Measurements from ENCODE around the gene NMUR2.

NMUR2 gene, protein sequence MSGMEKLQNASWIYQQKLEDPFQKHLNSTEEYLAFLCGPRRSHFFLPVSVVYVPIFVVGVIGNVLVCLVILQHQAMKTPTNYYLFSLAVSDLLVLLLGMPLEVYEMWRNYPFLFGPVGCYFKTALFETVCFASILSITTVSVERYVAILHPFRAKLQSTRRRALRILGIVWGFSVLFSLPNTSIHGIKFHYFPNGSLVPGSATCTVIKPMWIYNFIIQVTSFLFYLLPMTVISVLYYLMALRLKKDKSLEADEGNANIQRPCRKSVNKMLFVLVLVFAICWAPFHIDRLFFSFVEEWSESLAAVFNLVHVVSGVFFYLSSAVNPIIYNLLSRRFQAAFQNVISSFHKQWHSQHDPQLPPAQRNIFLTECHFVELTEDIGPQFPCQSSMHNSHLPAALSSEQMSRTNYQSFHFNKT

DNA sequence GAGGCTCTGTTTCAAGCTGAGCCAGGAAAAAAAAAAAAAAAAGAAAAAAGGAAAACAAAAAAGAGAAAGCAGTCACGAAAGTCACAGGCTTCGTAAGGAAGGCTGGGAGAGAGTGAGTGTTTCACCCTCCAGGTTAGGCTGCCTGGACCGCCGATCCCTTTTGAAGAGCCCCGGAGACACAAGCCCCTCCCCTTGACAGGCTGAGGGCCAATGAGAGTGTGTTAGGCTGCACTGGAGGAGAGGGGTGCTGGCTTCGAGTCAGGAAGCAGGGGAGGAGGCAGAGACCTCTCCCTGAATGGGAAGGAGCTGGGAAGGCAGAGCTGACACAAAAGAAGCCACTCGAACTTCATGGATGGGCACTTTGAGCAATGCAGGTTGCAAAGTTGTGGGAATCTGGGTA is at the start of gene NMUR2:
TSS of gene NMUR2 (minus strand) at position 135 of the 400 bp plus-strand sequence. CDS start 166 bp downstream, outside the sequence.
- DNase-seq = no peak

DNA sequence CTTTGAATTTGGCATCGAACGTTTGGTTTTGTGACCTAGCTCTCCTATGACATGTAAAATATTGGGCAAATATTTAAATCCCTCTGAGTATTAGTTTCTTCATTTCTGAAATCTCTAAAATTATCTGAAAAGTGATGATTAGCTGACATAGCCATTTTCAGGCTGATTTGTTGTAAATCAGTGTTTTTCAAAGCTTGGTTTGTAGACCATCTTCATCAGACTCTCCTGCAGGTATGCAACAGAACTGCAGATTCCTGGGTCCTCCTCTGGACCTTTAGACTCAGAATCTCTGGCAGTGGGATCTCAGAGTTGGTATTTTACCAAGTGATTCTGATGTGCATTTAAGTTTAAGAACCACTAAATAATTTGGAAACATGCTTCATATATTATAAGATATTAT is 38.9 kb upstream of the NMUR2 start:
- DNase-seq = no peak

DNA sequence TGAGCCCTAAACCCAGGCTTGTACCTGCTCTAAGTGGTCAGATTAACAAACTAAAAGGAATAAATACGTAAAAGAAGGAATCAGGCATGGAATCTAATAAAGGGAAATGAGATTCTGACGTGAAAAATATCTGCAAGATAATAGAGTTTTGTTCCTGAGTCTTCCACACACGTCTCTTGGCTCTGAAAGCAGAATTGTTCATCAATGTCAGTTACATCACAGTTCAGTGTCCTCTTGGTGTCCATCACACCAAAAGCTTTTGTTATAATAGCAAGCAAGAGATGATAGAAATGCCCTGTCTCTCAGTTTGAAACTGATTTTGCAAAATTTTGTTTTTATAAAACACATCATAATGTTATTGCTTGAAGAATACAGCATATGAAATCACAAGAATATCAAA is 34.7 kb upstream of the NMUR2 start:
- no peak for DNase-seq

DNA sequence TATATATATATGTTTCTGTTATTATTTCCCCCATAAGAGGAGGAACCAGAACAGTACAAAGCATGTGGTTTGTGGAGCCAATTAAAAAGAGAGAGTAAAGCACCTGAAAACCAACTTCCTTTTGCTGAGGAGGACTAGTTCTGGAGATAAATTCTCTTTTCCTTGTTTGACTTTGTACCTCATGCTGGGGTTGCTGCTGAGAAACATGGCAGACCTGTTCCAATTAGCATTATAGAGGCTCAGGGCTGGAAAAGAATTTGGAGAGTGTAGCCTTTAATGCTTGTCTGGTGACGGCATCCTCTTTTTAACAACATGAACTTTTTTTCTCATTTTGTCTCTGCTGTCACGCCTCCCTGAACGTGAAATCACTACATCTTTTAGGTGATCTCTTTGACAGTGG is 32.8 kb upstream of the NMUR2 start:
- DNase-seq = no peak

DNA sequence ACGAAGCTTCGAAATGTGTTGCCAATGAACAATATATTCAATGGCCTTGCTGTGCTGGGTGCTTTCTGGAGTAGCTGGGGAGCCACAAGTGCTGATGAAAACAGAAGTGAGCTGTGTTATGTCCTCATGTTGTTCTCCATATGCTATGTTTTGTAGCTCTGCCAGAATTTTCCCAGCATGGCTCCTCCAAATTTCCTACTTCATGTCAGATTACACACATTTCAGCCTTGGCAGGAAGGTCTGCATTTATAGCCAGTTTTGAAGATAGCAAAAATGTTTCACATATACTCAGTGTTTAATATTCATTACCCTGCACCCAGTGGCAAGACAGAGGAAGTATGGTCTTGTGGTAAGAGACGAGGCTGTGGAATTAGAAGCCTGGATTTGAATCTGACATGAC is 22.6 kb upstream of the NMUR2 start:
- no peak for DNase-seq

DNA sequence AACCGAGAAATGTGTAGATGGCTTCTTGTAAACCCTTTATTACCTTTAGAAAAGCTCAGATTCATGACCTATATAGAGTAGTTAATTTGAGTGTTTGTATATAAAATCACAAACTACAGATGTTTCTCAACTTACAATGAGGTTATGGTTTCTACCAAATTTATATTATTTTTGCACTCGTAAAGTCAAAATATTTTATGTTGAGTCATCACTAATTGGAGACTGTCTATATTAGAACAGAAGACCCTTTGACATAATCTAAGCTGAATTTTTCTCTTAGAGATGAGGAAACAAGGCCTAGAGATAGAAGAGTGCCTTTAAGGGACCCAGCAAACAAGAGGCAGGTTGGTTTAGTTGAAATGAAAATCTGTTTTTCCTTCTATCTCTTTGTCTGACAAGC is 20.0 kb upstream of the NMUR2 start:
- no peak for DNase-seq

DNA sequence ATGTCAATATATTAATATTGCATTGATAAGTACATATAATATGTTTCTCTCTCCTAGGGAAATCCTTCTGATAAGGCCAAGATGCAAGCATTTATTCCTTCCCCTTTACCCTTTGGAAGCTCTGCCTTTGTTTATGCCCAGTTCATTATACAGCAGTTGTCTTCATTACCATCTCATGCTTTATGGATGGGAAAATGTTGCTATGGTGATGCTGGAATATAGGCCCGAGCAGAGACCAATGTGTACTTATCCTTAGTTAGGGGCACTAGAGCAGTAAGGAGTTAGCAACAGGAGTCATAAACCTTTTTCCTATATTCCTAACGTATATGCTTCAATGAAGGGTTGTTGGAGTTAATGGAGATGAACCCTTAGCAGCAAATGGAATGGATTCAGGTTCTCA is 19.4 kb upstream of the NMUR2 start:
- DNase-seq = no peak

DNA sequence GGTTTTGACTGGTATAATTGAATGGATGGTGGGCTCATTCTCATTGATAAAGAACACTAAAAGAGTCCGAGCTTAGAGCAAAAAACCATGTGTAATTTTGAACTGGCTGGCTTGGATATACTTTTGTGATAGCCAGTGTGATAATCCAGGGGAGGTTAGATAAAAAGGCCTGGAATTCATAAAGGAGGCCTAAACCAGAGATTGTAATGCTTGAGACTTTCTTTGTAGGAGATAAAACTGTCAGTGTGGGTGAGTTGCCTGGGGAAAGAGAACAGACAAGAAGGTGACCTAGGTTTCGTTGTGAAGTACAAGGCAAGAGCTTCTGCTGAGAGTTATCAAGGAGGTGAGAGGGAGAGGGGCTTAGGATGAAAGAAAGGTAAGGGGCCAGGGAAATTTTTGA is 17.0 kb upstream of the NMUR2 start:
- DNase-seq = no peak

DNA sequence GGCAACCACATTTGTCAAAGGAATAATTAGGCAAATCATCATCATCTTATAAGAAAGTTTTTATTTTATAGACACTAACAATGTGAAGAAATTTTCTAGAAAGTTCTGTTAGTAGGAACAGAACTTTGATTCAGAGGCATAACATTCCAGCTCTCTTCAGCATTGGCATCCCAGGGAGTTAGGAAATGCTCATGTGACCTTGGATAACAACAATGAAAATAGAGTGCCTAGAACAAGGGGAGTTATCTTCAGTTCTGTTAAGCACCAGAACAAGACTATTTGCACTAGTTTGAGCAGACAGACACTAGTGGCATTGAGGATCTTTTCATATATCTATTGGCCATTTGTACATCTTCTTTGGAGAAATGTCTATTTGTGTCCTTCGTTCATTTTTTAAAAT is 7.0 kb upstream of the NMUR2 start:
- DNase-seq = no peak

DNA sequence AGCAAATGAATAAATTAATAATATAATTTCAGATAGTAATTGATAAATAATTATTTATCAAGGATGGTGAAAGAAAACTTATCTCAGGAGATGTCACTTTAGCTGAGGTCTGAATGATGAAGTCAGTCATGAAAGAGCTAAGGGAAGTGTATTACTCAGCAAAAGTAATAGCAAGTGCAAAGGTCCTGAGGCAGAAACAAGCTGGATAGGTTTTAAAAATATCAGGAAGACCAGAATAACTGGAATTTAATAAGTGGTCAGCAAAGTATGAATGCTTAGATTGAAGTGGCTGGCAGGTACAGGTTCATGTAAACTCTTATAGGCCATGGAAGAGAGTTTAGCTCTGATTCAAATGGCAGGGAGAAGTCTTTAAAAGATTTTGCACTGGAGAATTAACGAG is 1.0 kb upstream of the NMUR2 start:
- no peak for DNase-seq

DNA sequence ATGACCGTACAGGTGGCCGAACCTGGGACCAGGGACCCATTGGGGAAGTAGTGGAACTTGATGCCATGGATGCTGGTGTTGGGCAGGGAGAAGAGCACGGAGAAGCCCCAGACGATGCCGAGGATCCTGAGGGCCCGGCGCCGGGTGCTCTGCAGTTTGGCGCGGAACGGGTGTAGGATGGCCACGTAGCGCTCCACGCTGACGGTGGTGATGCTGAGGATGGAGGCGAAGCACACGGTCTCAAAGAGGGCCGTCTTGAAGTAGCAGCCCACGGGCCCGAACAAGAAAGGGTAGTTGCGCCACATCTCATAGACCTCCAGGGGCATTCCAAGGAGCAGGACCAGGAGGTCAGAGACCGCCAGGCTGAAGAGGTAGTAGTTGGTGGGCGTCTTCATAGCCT is 585 bp downstream of the NMUR2 start:
- DNase-seq = no peak

DNA sequence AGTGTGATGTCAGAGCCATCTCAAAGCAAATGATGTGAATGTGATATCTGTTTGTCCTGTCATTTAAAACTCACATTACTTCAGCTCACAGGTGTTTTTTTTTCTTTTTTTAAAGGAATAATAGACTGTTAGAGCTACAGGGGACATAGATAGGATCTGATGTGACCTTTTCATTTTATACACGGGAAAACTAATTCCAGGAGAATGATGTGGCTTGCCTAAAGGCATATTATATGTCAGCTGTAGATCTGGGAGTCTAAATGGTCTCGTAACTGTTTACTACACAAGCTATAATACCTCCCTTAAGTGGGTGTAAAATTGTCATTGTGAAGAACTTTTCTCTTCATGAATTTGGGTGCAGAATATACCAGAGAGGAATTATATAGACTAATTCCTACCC is 2.0 kb downstream of the NMUR2 start:
- DNase-seq = no peak

DNA sequence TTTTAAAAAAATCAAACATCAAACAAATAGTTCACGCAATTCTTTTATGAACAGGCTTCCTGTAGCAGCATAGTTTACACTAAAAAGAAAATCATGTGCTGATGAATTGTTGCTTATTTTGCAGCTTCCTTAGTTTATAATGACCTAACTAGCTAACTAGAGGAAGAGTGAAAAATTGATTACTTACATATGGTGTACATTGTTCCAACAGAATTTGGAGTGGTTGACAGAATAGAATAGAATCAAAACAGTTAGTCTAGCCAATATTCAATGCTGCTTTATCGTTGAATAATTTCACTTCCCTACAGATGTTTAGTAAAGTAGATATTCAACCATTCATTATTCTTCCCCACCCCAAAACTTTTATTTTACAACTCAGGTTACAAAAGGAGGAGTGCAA is 4.2 kb downstream of the NMUR2 start:
- no peak for DNase-seq

DNA sequence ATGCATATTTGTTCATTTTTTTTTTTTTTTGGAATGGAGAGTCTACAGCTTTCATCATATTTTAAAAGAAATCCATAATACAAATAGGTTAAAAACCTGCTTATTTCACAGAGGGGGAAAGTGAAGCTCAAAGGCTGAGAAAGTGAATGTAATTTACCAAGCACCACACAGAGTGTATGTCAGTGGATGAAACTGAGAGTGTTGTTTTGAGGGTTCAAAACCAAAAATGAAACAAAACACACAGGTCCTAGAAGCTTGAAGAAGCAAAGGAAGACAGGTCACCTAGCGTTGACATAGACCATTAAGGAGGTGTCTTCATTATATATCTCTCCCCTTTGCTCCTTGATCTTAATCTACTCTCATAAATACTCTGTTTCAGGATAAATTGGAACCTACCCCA is 7.5 kb downstream of the NMUR2 start:
- DNase-seq = no peak

DNA sequence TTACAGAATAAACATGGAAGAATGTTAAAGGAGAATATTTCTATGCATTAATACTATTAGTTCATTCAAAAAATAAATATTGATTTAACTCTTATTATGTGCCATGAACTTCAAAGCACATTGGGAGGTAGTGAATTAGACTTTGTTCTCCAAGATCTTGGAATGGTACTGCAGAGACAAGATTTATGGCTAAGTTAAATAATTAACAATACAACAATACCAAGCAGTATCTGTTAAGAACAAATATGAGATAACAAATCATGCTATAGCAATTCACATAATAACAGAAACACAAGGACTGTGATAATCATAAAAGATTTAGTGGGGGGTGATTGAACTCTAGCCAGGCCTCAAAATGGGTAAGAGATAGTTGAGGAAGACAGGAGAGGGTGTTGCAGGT is 11.6 kb downstream of the NMUR2 start:
- no peak for DNase-seq

DNA sequence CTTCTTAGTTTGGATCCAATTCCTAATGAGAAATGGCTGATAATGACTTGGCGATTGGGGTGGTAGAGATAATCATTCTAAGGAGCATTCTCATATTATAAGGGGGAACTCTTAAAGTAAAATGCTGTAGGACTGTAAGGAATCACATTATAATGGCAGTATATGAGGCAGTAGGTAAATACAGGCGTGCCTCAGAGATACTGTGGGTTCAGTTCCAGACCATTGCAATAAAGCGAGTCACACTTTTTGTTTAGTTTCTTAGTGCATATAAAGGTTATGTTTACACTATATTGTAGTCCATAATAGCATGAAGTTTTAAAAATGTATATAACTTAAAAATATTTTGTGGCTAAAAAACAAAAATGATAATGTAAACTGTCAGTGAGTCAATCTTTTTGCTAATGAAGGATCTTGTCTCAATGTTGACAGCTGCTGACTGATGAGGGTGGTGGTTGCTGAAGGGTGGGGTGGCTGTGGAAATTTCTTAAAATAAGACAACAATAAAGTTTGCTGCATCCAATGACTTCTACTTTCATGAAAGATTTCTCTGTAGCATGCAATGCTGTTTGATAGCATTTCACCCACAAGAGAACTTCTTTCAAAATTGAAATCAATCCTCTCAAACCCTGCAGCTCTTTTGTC is 15.8 kb downstream of the NMUR2 start:
- no peak for DNase-seq

DNA sequence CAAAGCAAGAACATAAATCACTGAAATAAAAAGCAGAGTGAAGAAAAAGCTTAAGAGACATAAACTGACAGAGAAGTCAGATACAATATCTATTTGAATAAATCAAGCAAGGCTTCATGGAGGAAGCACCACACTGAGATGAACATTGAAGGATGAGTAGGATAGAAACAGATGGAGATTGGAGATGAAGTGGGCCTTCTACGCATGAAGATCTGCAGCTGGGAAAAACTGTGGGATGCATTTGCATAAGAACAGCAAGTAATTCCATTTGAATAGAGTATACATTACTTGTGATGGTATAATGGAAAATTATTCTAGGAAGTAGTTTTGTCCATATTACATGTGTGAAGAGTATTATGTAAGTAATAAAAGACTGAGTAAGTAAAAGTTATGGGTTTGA is 16.5 kb downstream of the NMUR2 start:
- no peak for DNase-seq

DNA sequence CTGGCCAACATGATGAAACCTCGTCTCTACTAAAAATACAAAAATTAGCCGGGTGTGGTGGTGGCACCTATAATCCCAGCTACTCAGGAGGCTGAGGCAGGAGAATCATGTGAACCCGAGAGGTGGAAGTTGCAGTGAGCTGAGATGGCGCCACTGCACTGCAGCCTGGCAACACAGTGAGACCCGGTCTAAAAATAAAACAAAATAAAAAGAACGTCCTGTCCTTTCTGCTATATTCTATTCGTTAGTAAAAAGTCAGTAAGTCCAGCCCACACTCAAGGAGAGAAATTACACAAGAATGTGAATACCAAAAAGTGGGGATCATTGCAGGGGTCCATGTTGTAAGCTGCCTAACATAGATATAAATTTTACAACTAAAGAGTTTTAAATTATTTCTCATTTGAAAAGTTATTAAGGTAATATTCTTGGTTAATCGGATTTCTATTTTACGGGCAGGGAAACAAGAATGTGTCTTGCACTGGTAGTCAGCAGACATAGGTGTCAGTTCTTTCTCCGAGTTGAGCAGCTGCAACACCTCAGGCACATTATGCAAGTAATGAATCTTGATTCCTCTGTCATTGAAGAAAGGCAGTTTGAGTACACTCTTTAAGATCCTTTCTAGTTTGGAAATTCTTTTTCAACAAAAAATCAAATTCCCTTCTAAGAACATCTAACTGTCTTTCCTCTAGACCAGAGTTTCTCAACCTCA is 24.5 kb downstream of the NMUR2 start:
- DNase-seq = no peak

DNA sequence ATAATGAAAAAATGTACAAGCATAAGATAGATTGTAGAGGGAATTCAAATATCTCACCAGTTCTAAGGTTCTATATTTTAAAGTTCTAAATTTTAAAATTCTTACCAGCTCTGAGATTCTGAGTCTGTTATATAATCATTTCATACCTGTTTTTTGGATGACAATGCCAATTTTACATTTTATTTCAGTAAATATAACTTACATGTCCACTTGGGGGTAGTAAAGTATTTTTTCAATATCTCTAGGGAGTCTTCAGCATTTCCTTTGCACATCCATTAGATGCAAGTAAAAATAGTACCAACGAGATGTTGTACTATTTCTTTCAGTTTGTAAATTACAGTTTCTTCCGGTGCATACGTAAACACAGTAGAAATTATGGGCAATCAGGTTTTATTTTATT is 25.7 kb downstream of the NMUR2 start:
- no peak for DNase-seq

DNA sequence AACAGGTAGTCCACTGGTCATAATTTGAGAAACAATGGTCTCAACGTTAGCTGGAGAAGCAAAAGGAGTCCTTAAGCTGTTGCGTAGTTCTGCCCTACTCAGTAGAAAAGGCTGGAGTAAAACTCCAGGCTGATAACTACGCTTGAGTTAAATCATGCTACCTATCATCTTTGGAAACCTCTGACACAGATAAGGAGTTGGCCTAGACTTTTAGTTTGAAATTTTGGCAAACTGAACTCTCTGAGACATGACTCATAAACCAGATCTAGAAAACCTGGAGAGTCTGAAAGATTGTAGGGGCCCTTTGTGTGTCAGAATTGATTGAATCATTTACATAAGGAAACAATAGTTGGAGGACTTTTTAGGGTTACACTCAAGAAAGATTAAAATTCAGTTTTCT is 26.3 kb downstream of the NMUR2 start:
- DNase-seq = no peak

DNA sequence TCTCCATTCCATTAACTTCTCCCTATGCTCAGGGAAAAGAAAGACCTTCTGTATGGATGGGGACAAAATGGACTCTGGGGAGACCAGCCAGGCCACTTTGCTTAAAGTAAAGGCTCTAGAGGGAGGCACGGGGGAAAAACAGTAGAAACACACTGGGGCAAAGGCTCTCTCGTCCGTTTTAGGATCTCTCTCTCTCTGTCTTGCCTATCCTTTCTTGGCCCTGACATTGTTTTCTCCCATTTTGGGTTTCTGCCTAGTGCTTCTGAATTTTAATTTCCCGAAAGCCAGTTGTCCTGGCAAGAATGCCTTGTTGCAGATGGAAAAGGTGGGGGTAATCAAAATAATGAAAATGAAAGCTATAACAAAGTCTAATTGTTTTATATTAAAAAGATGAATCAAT is 28.2 kb downstream of the NMUR2 start:
- no peak for DNase-seq

DNA sequence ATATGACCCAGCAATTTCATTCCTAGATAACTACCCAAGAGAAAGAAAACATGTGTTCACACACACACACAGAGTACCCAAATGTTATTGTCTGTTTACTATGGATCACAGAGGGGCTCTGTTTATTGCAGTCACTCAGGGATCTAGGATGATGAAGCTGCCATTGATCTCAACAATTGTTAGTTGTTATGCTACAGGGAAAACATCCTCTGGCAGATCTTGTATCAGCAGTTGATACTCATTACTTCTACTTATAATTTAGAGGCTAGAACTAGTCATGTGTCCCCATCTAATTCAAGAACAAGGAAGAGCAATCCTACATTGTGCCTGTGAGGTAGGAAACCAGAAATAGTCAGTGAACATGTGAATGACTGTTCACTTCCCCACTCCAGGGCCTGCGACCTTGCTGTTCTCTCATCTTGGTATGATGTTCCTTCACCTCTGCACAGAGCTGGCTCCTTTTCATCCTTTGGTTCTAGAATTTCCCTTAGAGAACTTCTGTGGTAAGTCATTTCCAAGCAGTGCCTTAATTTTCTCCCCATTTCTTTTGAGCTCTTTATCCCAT is 30.3 kb downstream of the NMUR2 start:
- DNase-seq = no peak

DNA sequence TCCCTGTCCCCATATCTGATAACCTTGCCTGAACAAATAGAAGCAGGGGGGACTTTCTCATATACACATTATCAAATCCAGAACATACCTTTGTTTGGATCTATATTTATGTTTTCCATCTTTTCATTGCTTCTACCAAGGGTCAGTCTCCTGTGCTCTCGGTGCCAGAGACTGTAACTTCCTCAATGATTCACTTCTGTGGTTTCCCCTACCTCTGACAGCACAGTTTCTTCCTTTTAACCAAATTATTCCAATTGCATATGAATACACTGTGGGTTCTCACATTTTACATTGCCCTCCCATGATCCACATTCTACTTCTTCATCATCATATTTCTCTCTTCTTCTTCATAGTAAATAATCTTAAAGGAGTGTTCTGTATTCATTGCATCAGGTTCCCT is 32.2 kb downstream of the NMUR2 start:
- DNase-seq = no peak

DNA sequence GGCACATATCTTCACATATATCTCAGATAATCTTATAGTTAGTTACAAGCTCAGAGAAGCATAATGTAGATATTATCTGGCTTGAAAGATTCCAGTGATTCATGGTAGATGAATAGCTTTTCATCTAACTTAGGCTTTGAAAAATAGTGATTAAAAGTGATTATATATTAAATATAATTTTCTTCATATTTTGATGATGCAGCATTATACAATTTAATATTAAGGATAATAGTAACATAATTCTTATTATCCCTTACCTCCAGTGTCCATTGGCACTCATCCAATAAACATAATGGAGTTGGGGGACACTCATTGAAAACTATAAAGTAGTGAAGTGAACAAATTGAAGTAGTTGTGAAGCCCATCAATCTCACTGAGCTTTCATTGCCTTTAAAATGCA is 35.8 kb downstream of the NMUR2 start:
- DNase-seq = no peak

All from activated naive CD4-positive, alpha-beta T cell treated with anti-CD3 and anti-CD28 coated beads, Interleukin-2, amount 50 U/mL, for 16 hours (primary cell).